ENCODE measurements around the gene LCNL1.

Gene LCNL1

GRCh38 chr9:136939996-136940525, 42.7 kb upstream of the LCNL1 start:
- H3K9me2 ChIP-seq (replicated peaks; ENCODE audit: low read depth, low read length) = no peaks in the 10 kb centered on the region
- no peaks in the 10 kb centered on the region for H3K9me3 ChIP-seq (ENCODE audit: insufficient read depth, low read depth, low read length)
- H3K4me2 ChIP-seq (ENCODE audit: low read depth, low read length, poor library complexity, severe bottlenecking) = no peak overlapping the region
- peaks cover 24% of the 10 kb centered on the region; the same call in 1 of the 2 replicates for H3K36me3 ChIP-seq (ENCODE audit: insufficient read depth, low read length)
- no peaks in the 10 kb centered on the region for H3F3A ChIP-seq (ENCODE audit: low read depth)
- no peak overlapping the region for H2AFZ ChIP-seq (ENCODE audit: low read length)
- peaks cover 9% of the 10 kb centered on the region for H3K4me1 ChIP-seq (ENCODE audit: insufficient read depth, low read length, poor library complexity, severe bottlenecking)
- no peak overlapping the region for H3K9ac ChIP-seq (ENCODE audit: low read depth, low read length, poor library complexity, severe bottlenecking)
- no peaks in the 10 kb centered on the region for H3K27me3 ChIP-seq (ENCODE audit: insufficient read depth, low read length, poor library complexity, severe bottlenecking)
- TF ChIP-seq EZH2phosphoT487 (IDR thresholded peaks at IDR 0.05; ENCODE audit: borderline replicate concordance) (no peak), CTCF (conservative IDR thresholded peaks at IDR 0.05; ENCODE audit: low read length) (no peak)
- H4K20me1 ChIP-seq (ENCODE audit: insufficient read depth, low read length, poor library complexity, severe bottlenecking) = peaks cover 29% of the 10 kb centered on the region
- no peak overlapping the region for H3K4me3 ChIP-seq (ENCODE audit: low read length, poor library complexity, severe bottlenecking)
- H3K79me2 ChIP-seq (ENCODE audit: insufficient read depth, low read length) = peaks cover 26% of the 10 kb centered on the region

GRCh38 chr9:136940526-136941230, 42.1 kb upstream of the LCNL1 start:
- no peak for TF ChIP-seq EZH2phosphoT487 (IDR thresholded peaks at IDR 0.05; ENCODE audit: borderline replicate concordance)
- TF ChIP-seq CTCF (conservative IDR thresholded peaks at IDR 0.05; ENCODE audit: low read length) = no peak
- Histone ChIP-seq H3K36me3 (ENCODE audit: insufficient read depth, low read length) (peaks cover 24% of the 10 kb centered on the region; the same call in 1 of the 2 replicates), H3K9ac (ENCODE audit: low read depth, low read length, poor library complexity, severe bottlenecking) (no peak overlapping the region), H3F3A (ENCODE audit: low read depth) (no peaks in the 10 kb centered on the region), H3K4me3 (ENCODE audit: low read length, poor library complexity, severe bottlenecking) (no peak overlapping the region), H3K4me1 (ENCODE audit: insufficient read depth, low read length, poor library complexity, severe bottlenecking) (peaks cover 12% of the 10 kb centered on the region), H4K20me1 (ENCODE audit: insufficient read depth, low read length, poor library complexity, severe bottlenecking) (peaks cover 29% of the 10 kb centered on the region), H2AFZ (ENCODE audit: low read length) (no peak overlapping the region), H3K9me2 (replicated peaks; ENCODE audit: low read depth, low read length) (no peaks in the 10 kb centered on the region), H3K4me2 (ENCODE audit: low read depth, low read length, poor library complexity, severe bottlenecking) (no peak overlapping the region), H3K79me2 (ENCODE audit: insufficient read depth, low read length) (peaks cover 26% of the 10 kb centered on the region), H3K27me3 (ENCODE audit: insufficient read depth, low read length, poor library complexity, severe bottlenecking) (no peaks in the 10 kb centered on the region), H3K9me3 (ENCODE audit: insufficient read depth, low read depth, low read length) (no peaks in the 10 kb centered on the region)

GRCh38 chr9:136941231-136942111, 41.3 kb upstream of the LCNL1 start:
- Histone ChIP-seq H3K27me3 (ENCODE audit: insufficient read depth, low read length, poor library complexity, severe bottlenecking) (no peaks in the 10 kb centered on the region), H3K9me2 (replicated peaks; ENCODE audit: low read depth, low read length) (no peaks in the 10 kb centered on the region), H3K79me2 (ENCODE audit: insufficient read depth, low read length) (peaks cover 26% of the 10 kb centered on the region), H3K4me3 (ENCODE audit: low read length, poor library complexity, severe bottlenecking) (no peak overlapping the region), H3K4me2 (ENCODE audit: low read depth, low read length, poor library complexity, severe bottlenecking) (no peak overlapping the region), H3K36me3 (ENCODE audit: insufficient read depth, low read length) (peaks cover 24% of the 10 kb centered on the region; the same call in 1 of the 2 replicates), H3K4me1 (ENCODE audit: insufficient read depth, low read length, poor library complexity, severe bottlenecking) (peaks cover 12% of the 10 kb centered on the region), H3F3A (ENCODE audit: low read depth) (no peaks in the 10 kb centered on the region), H3K9ac (ENCODE audit: low read depth, low read length, poor library complexity, severe bottlenecking) (no peak overlapping the region), H2AFZ (ENCODE audit: low read length) (no peak overlapping the region), H4K20me1 (ENCODE audit: insufficient read depth, low read length, poor library complexity, severe bottlenecking) (peaks cover 29% of the 10 kb centered on the region), H3K9me3 (ENCODE audit: insufficient read depth, low read depth, low read length) (no peaks in the 10 kb centered on the region)
- TF ChIP-seq EZH2phosphoT487 (IDR thresholded peaks at IDR 0.05; ENCODE audit: borderline replicate concordance) (no peak), CTCF (conservative IDR thresholded peaks at IDR 0.05; ENCODE audit: low read length) (no peak)

Measured in Loucy (cell line).